Kidney (tissue), 14 donors: Measurements from ENCODE around the gene PLSCR1. TPM values are rescaled to one million over a fixed set of nuclear protein-coding genes. Genes with fewer than 3 reads are reported as not detected.

Experiments
- DNase-seq, 5 donors: peaks; one replicate each; pipeline ENCODE4 v3.0.0-alpha.2; 2013 to 2020
- FAIRE-seq: peaks from 2 replicates; lab custom pipeline; 2012; peaks lifted over from hg19 to GRCh38; lab: Jason Lieb, UNC
- H3K27ac ChIP-seq, 2 donors: one replicate each; pipeline ENCODE4 v1.7.0; 2013; ENCODE audit warnings: low read depth in 2 of 2, low read length in 2 of 2, inconsistent platforms in 1 of 2
- H3K27me3 ChIP-seq: one replicate; pipeline ENCODE4 v1.7.1; 2013; ENCODE audit warnings: low read length, inconsistent platforms; ENCODE audit not compliant: control insufficient read depth, insufficient read depth
- H3K36me3 ChIP-seq, 3 donors: one replicate each; pipeline versions ENCODE4 v1.7.0 to v1.7.1; 2013; ENCODE audit warnings: low read length in 3 of 3, control low read depth in 1 of 3, inconsistent platforms in 1 of 3; ENCODE audit not compliant: insufficient read depth in 3 of 3, control insufficient read depth in 2 of 3
- H3K4me1 ChIP-seq, 3 donors: one replicate each; pipeline versions ENCODE4 v1.7.0 to v1.7.1; 2013; ENCODE audit warnings: low read length in 3 of 3, inconsistent platforms in 1 of 3, low read depth in 1 of 3; ENCODE audit not compliant: control insufficient read depth in 2 of 3, insufficient read depth in 2 of 3
- H3K4me3 ChIP-seq, 3 donors: one replicate each; pipeline versions ENCODE4 v1.7.0 to v1.8.1; 2013; ENCODE audit warnings: low read length in 3 of 3, control low read depth in 1 of 3, inconsistent platforms in 1 of 3
- H3K9ac ChIP-seq, 3 donors: one replicate each; pipeline versions ENCODE4 v1.7.0 to v1.7.1; 2013; ENCODE audit warnings: low read length in 3 of 3, control low read depth in 1 of 3, inconsistent platforms in 1 of 3
- H3K9me3 ChIP-seq, 3 donors: one replicate each; pipeline versions ENCODE4 v1.7.0 to v1.7.1; 2013; ENCODE audit warnings: low read length in 3 of 3, control low read depth in 1 of 3, inconsistent platforms in 1 of 3; ENCODE audit not compliant: control insufficient read depth in 2 of 3, insufficient read depth in 1 of 3
- intact Hi-C: fragments of 100-400 bp; cut with DNase I; formaldehyde crosslinking; loops from one replicate; pipeline ENCODE4 v1.11.1; 2022
- polyA plus RNA-seq: library from polyadenylated mRNA; stranded (reverse); fragments of 350-450 nt; fragmentation: Illumina TruSeq; extraction: RNeasy Lipid Tissue Mini Kit (QIAGEN cat#74804); gene quantifications from one replicate; pipeline ENCODE4 v1.2.3, GENCODE V29; 2014; ENCODE audit warnings: low read depth, low replicate concordance; ENCODE audit not compliant: insufficient read depth
- total RNA-seq: library from RNA; stranded (reverse); fragmentation: NEBNext Ultra II Directional; extraction: Animal tissue kit (Norgen Biotek cat#: 25700); gene quantifications from one replicate; pipeline ENCODE4 v1.2.1, GENCODE V29; 2021
- TF ChIP-seq, protein P1 (sequence below): IDR thresholded peaks from 3 replicates; pipeline ENCODE4 v1.5.1; 2012; ENCODE audit warnings: mild to moderate bottlenecking, moderate library complexity, borderline replicate concordance; ENCODE audit not compliant: insufficient read depth; ENCODE audit errors: extremely low read depth
- donor health status: control.
- donor health status: control.
- donor health status: control.
- donor health status: control.
- donor health status: control.
- donor health status: DM: yes; HTN: yes; CAD: no.
- donor health status: Normal renal cell carcinoma (clear cell type).

Gene PLSCR1
- total and polyA plus RNA-seq, 2 donors from 2014 or later, result 53.5 to 266 TPM

DNA sequence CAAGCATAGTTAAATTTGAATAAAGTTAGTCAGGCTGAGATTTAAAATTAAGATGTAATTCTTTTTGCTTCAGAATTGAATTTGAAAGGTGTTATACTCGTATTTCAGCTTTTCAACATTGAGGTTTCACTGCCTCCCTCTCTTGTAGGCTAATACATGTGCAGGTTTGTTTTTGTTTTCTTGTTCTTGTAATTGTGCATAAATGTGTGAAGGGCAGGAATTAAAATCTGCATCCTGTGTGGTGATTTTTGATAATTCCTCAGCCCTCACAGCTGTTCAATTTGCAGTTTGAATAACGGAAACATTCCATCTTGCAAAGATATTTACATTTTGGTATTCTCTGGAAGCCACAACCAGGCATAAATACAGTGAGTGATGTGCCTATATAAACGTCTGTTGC lies 24.9 kb upstream of the PLSCR1 start:
- intact Hi-C loops, result no loop called here
- no peak overlapping the region for H3K27ac ChIP-seq
- no peak for DNase-seq
- H3K4me1 ChIP-seq, result no peaks in the 10 kb centered on the region
- no peak overlapping the region for H3K9ac ChIP-seq
- no peaks in the 10 kb centered on the region for H3K9me3 ChIP-seq
- FAIRE-seq, result no peak
- no peaks in the 10 kb centered on the region for H3K36me3 ChIP-seq
- H3K27me3 ChIP-seq, result no peaks in the 10 kb centered on the region
- H3K4me3 ChIP-seq, result no peak overlapping the region
- TF ChIP-seq, protein P1, sequence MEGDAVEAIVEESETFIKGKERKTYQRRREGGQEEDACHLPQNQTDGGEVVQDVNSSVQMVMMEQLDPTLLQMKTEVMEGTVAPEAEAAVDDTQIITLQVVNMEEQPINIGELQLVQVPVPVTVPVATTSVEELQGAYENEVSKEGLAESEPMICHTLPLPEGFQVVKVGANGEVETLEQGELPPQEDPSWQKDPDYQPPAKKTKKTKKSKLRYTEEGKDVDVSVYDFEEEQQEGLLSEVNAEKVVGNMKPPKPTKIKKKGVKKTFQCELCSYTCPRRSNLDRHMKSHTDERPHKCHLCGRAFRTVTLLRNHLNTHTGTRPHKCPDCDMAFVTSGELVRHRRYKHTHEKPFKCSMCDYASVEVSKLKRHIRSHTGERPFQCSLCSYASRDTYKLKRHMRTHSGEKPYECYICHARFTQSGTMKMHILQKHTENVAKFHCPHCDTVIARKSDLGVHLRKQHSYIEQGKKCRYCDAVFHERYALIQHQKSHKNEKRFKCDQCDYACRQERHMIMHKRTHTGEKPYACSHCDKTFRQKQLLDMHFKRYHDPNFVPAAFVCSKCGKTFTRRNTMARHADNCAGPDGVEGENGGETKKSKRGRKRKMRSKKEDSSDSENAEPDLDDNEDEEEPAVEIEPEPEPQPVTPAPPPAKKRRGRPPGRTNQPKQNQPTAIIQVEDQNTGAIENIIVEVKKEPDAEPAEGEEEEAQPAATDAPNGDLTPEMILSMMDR, result no peak

DNA sequence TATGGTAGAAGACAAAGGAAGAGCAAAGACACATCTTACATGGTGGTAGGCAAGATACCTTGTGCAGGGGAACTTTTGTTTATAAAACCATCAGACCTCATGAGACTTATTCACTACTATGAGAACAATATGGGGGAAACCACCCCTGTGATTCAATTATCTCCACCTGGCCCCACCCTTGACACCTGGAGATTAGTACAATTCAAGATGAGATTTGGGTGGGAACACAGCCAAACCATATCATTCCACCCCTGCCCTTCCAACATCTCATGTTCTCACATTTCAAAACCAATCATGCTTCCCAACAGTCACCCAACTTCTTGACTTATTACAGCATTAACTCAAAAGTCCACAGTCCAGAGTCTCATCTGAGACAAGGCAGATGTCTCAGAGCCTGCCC lies 21.7 kb upstream of the PLSCR1 start:
- DNase-seq, result no peak
- no peak for FAIRE-seq
- no peaks in the 10 kb centered on the region for H3K36me3 ChIP-seq
- TF ChIP-seq, protein P1, result no peak
- H3K27me3 ChIP-seq, result no peaks in the 10 kb centered on the region
- no peak overlapping the region for H3K9ac ChIP-seq
- H3K4me1 ChIP-seq, result no peaks in the 10 kb centered on the region
- no peak overlapping the region for H3K4me3 ChIP-seq
- intact Hi-C loops, result no loop called here
- no peaks in the 10 kb centered on the region for H3K9me3 ChIP-seq
- H3K27ac ChIP-seq, result no peak overlapping the region

DNA sequence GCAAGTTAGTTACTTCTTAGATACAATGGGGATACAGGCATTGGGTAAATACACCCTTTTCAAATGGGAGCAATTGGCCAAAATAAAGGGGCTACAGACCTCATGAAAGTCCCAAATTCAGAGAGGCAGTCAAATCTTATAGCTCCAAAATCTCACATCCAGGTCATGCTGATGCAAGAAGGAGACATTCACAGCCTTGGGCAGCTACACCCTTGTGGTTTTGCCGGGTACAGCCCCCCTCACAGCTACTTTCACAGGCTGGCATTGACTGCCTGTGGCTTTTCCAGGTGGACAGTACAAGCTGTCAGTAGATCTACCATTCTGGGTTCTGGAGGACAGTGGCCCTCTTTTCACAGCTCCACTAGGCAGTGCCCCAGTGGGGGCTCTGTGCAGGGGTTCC lies 17.5 kb upstream of the PLSCR1 start:
- no peaks in the 10 kb centered on the region for H3K36me3 ChIP-seq
- H3K4me3 ChIP-seq, result no peak overlapping the region
- H3K9ac ChIP-seq, result no peak overlapping the region
- H3K4me1 ChIP-seq, result no peaks in the 10 kb centered on the region
- no peak for FAIRE-seq
- intact Hi-C loops, result no loop called here
- no peak overlapping the region for H3K27ac ChIP-seq
- H3K27me3 ChIP-seq, result no peaks in the 10 kb centered on the region
- TF ChIP-seq, protein P1, result no peak
- H3K9me3 ChIP-seq, result no peaks in the 10 kb centered on the region
- no peak for DNase-seq

DNA sequence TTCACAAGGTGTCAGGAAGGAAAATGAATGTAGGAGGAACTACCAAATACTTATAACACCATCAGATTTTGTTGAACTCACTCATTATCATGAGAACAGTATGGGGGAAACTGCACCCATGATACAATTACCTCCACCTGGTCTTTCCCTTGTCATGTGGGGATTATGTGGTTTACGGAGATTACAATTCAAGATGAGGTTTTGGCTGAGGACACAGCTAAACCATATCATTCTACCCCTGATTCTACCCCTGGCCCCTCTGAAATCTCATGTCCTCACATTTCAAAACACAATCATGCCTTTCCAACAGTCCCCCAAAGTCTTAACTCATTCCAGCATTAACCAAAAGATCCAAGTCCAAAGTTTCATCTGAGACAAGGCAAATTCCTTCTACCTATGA lies 17.1 kb upstream of the PLSCR1 start:
- TF ChIP-seq, protein P1, result no peak
- FAIRE-seq, result no peak
- H3K9me3 ChIP-seq, result no peaks in the 10 kb centered on the region
- intact Hi-C loops, result no loop called here
- no peaks in the 10 kb centered on the region for H3K36me3 ChIP-seq
- no peak overlapping the region for H3K9ac ChIP-seq
- no peak for DNase-seq
- H3K27me3 ChIP-seq, result no peaks in the 10 kb centered on the region
- H3K4me3 ChIP-seq, result no peak overlapping the region
- no peaks in the 10 kb centered on the region for H3K4me1 ChIP-seq
- no peak overlapping the region for H3K27ac ChIP-seq
